Epithelial cell of umbilical artery (primary cell): ENCODE measurements around the gene CDCA7. TPM values are rescaled to one million over a fixed set of nuclear protein-coding genes. Genes with fewer than 3 reads are reported as not detected.

ENCODE experiments used
- total RNA-seq: library from RNA; depleted of rRNA; stranded (reverse); fragments of >200 nt; gene quantifications from 2 replicates; pipeline ENCODE4 v1.2.3, GENCODE V29; 2014

Gene CDCA7
- total RNA-seq, result 12.0 and 15.7 TPM in 2 replicates

DNA sequence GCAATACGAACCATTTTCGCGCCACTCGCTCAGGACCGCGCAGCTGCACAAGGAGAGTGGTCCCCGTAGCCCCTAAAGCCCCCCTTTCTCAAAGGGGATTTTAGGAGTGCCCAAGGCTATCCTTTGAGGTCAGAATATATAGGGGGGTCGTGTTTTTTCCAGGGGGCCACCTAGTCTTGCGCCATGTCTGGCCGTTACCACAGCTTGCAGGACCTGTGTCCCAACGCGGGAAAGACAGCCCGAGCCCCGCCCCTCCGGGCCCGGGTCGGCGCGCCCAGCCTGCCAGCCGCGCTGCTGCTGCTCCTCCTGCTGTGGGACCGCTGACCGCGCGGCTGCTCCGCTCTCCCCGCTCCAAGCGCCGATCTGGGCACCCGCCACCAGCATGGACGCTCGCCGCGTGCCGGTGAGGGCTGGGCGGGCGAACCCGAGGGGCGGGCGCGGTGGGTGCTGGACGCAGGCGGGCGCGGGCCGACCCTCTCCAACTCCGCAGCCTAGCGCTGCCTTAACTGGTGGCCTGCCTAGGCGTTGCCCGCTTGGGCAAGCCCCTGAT is at the start of gene CDCA7:
Gene CDCA7 (plus strand): TSS at position 291 of the 550 bp plus-strand sequence. CDS start 92 bp downstream, at position 383.

